PC-3 (cell line): ENCODE data around the gene FBN2. TPM values are rescaled to one million over a fixed set of nuclear protein-coding genes. Genes with fewer than 3 reads are reported as not detected.

Experiments used
- ATAC-seq: fragments of 200-7000 bp; cut with Tn5 transposase; 2 replicates; pipeline ENCODE4 v1.9.1; 2020; ENCODE audit warnings: mild to moderate bottlenecking, moderate library complexity
- BruUV-seq: library from RNA; stranded (reverse); fragments of 400-500 nt; replicated peaks from 2 replicates; lab custom pipeline; 2021; lab: Mats Ljungman, UMichigan
- CTCF ChIA-PET: fragments of 300-600 bp; sonication (Branson Sonifier 250); formaldehyde crosslinking; loops from one replicate; lab custom pipeline; 2022; ENCODE audit warnings: antibody characterized with exemption; lab: Charles Lee
- POLR2A ChIA-PET: fragments of 300-600 bp; sonication (Branson Sonifier 250); formaldehyde crosslinking; loops from one replicate; lab custom pipeline; 2022; ENCODE audit warnings: antibody characterized with exemption; ENCODE audit not compliant: unreplicated experiment; lab: Charles Lee
- DNase-seq: peaks from one replicate; pipeline ENCODE4 v3.0.0-alpha.2; 2015
- H2AFZ ChIP-seq: fragments of 300-600 bp; sonication (generic); 2 replicates; pipeline ENCODE4 v1.6.0; 2016; ENCODE audit warnings: antibody characterized with exemption, low read length
- H3F3A ChIP-seq: fragments of 300-600 bp; sonication (generic); one replicate; pipeline ENCODE4 v1.6.0; 2017; ENCODE audit warnings: antibody characterized with exemption, low read length, control low read depth, mild to moderate bottlenecking; ENCODE audit not compliant: unreplicated experiment
- H3K27ac ChIP-seq: fragments of 300-600 bp; sonication (generic); 2 replicates; pipeline ENCODE4 v1.5.1; 2016; ENCODE audit warnings: mild to moderate bottlenecking, low read length
- H3K27me3 ChIP-seq: fragments of 300-600 bp; sonication (generic); 2 replicates; pipeline ENCODE4 v1.6.1; 2016; ENCODE audit warnings: low read length, mixed read lengths
- H3K36me3 ChIP-seq: fragments of 300-600 bp; sonication (generic); 2 replicates; pipeline ENCODE4 v1.6.1; 2016; ENCODE audit warnings: low read depth, mixed run types, low read length, mixed read lengths
- H3K4me1 ChIP-seq: fragments of 300-600 bp; sonication (generic); 2 replicates; pipeline ENCODE4 v1.5.1; 2016; ENCODE audit warnings: low read length; ENCODE audit not compliant: insufficient read depth
- H3K4me2 ChIP-seq: fragments of 300-600 bp; sonication (generic); 2 replicates; pipeline ENCODE4 v1.6.0; 2016; ENCODE audit warnings: low read length
- H3K4me3 ChIP-seq: fragments of 300-600 bp; sonication (generic); 2 replicates; pipeline ENCODE4 v1.5.1; 2016; ENCODE audit warnings: mild to moderate bottlenecking, low read length, mixed read lengths
- H3K79me2 ChIP-seq: fragments of 300-600 bp; sonication (generic); 2 replicates; pipeline ENCODE4 v1.6.1; 2017; ENCODE audit warnings: low read length, mixed read lengths
- H3K9ac ChIP-seq: fragments of 300-600 bp; sonication (generic); 2 replicates; pipeline ENCODE4 v1.6.0; 2016; ENCODE audit warnings: mild to moderate bottlenecking, low read length
- H3K9me2 ChIP-seq: fragments of 300-600 bp; sonication (generic); replicated peaks from 2 replicates; pipeline ENCODE4 v1.6.1; 2016; ENCODE audit warnings: mixed run types, low read length, mixed read lengths
- H3K9me3 ChIP-seq: fragments of 300-600 bp; sonication (generic); 2 replicates; pipeline ENCODE4 v1.6.1; 2016; ENCODE audit warnings: low read length, mixed read lengths
- H4K20me1 ChIP-seq: fragments of 300-600 bp; sonication (generic); 2 replicates; pipeline ENCODE4 v1.6.1; 2016; ENCODE audit warnings: low read length, mixed read lengths
- CTCF ChIP-seq: fragments of 300-600 bp; sonication (generic); conservative IDR thresholded peaks from 2 replicates; pipeline ENCODE4 v1.5.1; 2017; ENCODE audit warnings: antibody characterized with exemption, low read depth, mild to moderate bottlenecking, low read length
- EZH2 ChIP-seq: fragments of 300-600 bp; sonication (generic); IDR thresholded peaks from one replicate; pipeline ENCODE4 v1.6.1; 2017; ENCODE audit warnings: antibody characterized with exemption, mild to moderate bottlenecking, low read length; ENCODE audit not compliant: unreplicated experiment
- EZH2phosphoT487 ChIP-seq: fragments of 300-600 bp; sonication (generic); IDR thresholded peaks from 2 replicates; pipeline ENCODE4 v1.6.1; 2018; ENCODE audit warnings: mild to moderate bottlenecking, antibody characterized with exemption, low read length, borderline replicate concordance
- intact Hi-C: fragments of 100-400 bp; cut with micrococcal nuclease; formaldehyde crosslinking; loops from 2 replicates; pipeline ENCODE4 v1.9.0; 2023
- total RNA-seq: library from RNA; depleted of rRNA; stranded (reverse); fragments of >200 nt; gene quantifications from 2 replicates; pipeline ENCODE4 v1.2.3, GENCODE V29; 2014

FBN2 gene
- total RNA-seq, 1 experiment from 2014 or later = 45.2 TPM

GRCh38 chr5:128378196-128378595 is 159.8 kb downstream of the FBN2 start:
- Histone ChIP-seq H3K4me3 (no peak overlapping the region), H2AFZ (no peak overlapping the region), H3K79me2 (no peaks in the 10 kb centered on the region), H3K27ac (no peak overlapping the region), H3K9me2 (no peaks in the 10 kb centered on the region), H3K4me2 (no peak overlapping the region), H3K36me3 (no peaks in the 10 kb centered on the region), H3K4me1 (no peaks in the 10 kb centered on the region), H3K9ac (no peak overlapping the region), H3F3A (no peaks in the 10 kb centered on the region), H3K27me3 (no peaks in the 10 kb centered on the region), H4K20me1 (no peaks in the 10 kb centered on the region), H3K9me3 (no peaks in the 10 kb centered on the region)
- intact Hi-C loops = no loop called here
- no peak for TF ChIP-seq EZH2phosphoT487
- TF ChIP-seq EZH2 = no peak
- no peak for TF ChIP-seq CTCF
- DNase-seq = no peak
- ATAC-seq = no peak
- ChIA-PET CTCF (no interaction called here), POLR2A (no interaction called here)
- BruUV-seq = no TSS peak

- no peak for DNase-seq
- H3K79me2 ChIP-seq = no peaks in the 10 kb centered on the region
- H3K4me1 ChIP-seq = no peaks in the 10 kb centered on the region
- TF ChIP-seq CTCF (no peak), EZH2 (no peak), EZH2phosphoT487 (no peak)
- ChIA-PET CTCF (no interaction called here), POLR2A (no interaction called here)
- H3K36me3 ChIP-seq = no peaks in the 10 kb centered on the region
- no peak overlapping the region for H3K4me3 ChIP-seq
- H3F3A ChIP-seq = no peaks in the 10 kb centered on the region
- H2AFZ ChIP-seq = no peak overlapping the region
- no peaks in the 10 kb centered on the region for H3K27me3 ChIP-seq
- H3K4me2 ChIP-seq = no peak overlapping the region
- no peak for ATAC-seq
- H3K27ac ChIP-seq = no peak overlapping the region
- H3K9me2 ChIP-seq = no peaks in the 10 kb centered on the region
- H4K20me1 ChIP-seq = no peaks in the 10 kb centered on the region
- no peaks in the 10 kb centered on the region for H3K9me3 ChIP-seq
- BruUV-seq = no TSS peak
- no peak overlapping the region for H3K9ac ChIP-seq
- intact Hi-C loops = no loop called here
Measured at GRCh38 chr5:128376577-128376976, 161.5 kb downstream of the FBN2 start.

- no peak for TF ChIP-seq EZH2
- no peak for TF ChIP-seq CTCF
- no peak for TF ChIP-seq EZH2phosphoT487
- peaks cover 8% of the 10 kb centered on the region for H3K36me3 ChIP-seq
- no peaks in the 10 kb centered on the region for H3K27me3 ChIP-seq
- no peak for DNase-seq
- no peaks in the 10 kb centered on the region for H4K20me1 ChIP-seq
- H3K27ac ChIP-seq = no peak overlapping the region
- ChIA-PET POLR2A (no interaction called here), CTCF (no interaction called here)
- H3K4me1 ChIP-seq = no peaks in the 10 kb centered on the region
- no peaks in the 10 kb centered on the region for H3K79me2 ChIP-seq
- H3K4me2 ChIP-seq = no peak overlapping the region
- no peaks in the 10 kb centered on the region for H3F3A ChIP-seq
- no peak overlapping the region for H3K9ac ChIP-seq
- H3K4me3 ChIP-seq = no peak overlapping the region
- no peak overlapping the region for H2AFZ ChIP-seq
- no peaks in the 10 kb centered on the region for H3K9me3 ChIP-seq
- BruUV-seq = no TSS peak
- no peak for ATAC-seq
- intact Hi-C loops = no loop called here
- no peaks in the 10 kb centered on the region for H3K9me2 ChIP-seq
Measured at GRCh38 chr5:128366147-128366546, 171.9 kb downstream of the FBN2 start.
